Ishikawa (cell line): ENCODE data around the gene TMEM14A.

Source experiments
- CEBPB ChIP-seq: IDR thresholded peaks from 2 replicates; pipeline ENCODE4 v1.6.1; 2012
- CREB1 ChIP-seq: IDR thresholded peaks from 2 replicates; pipeline ENCODE4 v1.6.1; 2012; ENCODE audit warnings: low read depth
- EGR1 ChIP-seq: IDR thresholded peaks from 2 replicates; pipeline ENCODE4 v1.6.1; 2012
- EP300 ChIP-seq: IDR thresholded peaks from 2 replicates; pipeline ENCODE4 v1.6.1; 2012; ENCODE audit warnings: borderline replicate concordance
- FOXM1 ChIP-seq: IDR thresholded peaks from 2 replicates; pipeline ENCODE4 v1.6.1; 2012; ENCODE audit warnings: low read depth, borderline replicate concordance
- MAX ChIP-seq: IDR thresholded peaks from 2 replicates; pipeline ENCODE4 v1.6.1; 2012
- NFIC ChIP-seq: IDR thresholded peaks from 2 replicates; pipeline ENCODE4 v1.6.1; 2012
- RAD21 ChIP-seq: IDR thresholded peaks from 2 replicates; pipeline ENCODE4 v1.6.1; 2012; ENCODE audit warnings: low read depth
- REST ChIP-seq: IDR thresholded peaks from 2 replicates; pipeline ENCODE4 v1.6.1; 2012; ENCODE audit warnings: low read depth, mild to moderate bottlenecking
- TAF1 ChIP-seq: IDR thresholded peaks from 2 replicates; pipeline ENCODE4 v1.6.1; 2012; ENCODE audit warnings: low read depth, mild to moderate bottlenecking
- TEAD4 ChIP-seq: IDR thresholded peaks from 2 replicates; pipeline ENCODE4 v1.6.1; 2012

- TF ChIP-seq TAF1, result no peak
- no peak for TF ChIP-seq MAX
- TF ChIP-seq CREB1, result no peak
- TF ChIP-seq NFIC, result no peak
- TF ChIP-seq FOXM1, result no peak
- TF ChIP-seq REST, result no peak
- no peak for TF ChIP-seq CEBPB
- no peak for TF ChIP-seq TEAD4
- no peak for TF ChIP-seq EP300
- no peak for TF ChIP-seq RAD21
- TF ChIP-seq EGR1, result no peak
Measured at GRCh38 chr6:52736145-52736544, 65.2 kb downstream of the TMEM14A start.
